K562 (cell line): ENCODE data around the gene FGGY. TPM values are rescaled to one million over a fixed set of nuclear protein-coding genes. Genes with fewer than 3 reads are reported as not detected.
A peak's percentile ranks its signal among the peaks of the same experiment; 100 is the strongest.

Source experiments
- ARID1B ChIP-seq: fragments of 450-650 bp; IDR thresholded peaks from 2 replicates; pipeline ENCODE4 v1.6.1; 2016; ENCODE audit warnings: antibody characterized with exemption, mild to moderate bottlenecking, inconsistent platforms
- ARID3A ChIP-seq: IDR thresholded peaks from 2 replicates; pipeline ENCODE4 v1.6.1; 2012; ENCODE audit warnings: low read depth, low read length, improper control_type of control experiment, borderline replicate concordance
- BHLHE40 ChIP-seq: IDR thresholded peaks from 2 replicates; pipeline ENCODE4 v1.6.1; 2011; ENCODE audit warnings: low read length, improper control_type of control experiment
- CBX2 ChIP-seq: fragments of 200-600 bp; sonication (generic); IDR thresholded peaks from one replicate; pipeline ENCODE4 v1.6.1; 2012; ENCODE audit warnings: mild to moderate bottlenecking, low read length, inconsistent platforms; ENCODE audit not compliant: insufficient read depth, poor library complexity, severe bottlenecking
- DPF2 ChIP-seq: fragments of 450-650 bp; IDR thresholded peaks from 2 replicates; pipeline ENCODE4 v1.6.1; 2016
- ETV1 ChIP-seq: fragments of 450-650 bp; conservative IDR thresholded peaks from 2 replicates; pipeline ENCODE4 v1.6.1; 2016; ENCODE audit warnings: missing genetic modification characterization, control low read depth, low read depth, missing compliant biosample characterization
- ETV5 ChIP-seq: sonication (generic); formaldehyde crosslinking; IDR thresholded peaks from 2 replicates; pipeline ENCODE4 v1.4.0; 2020; ENCODE audit warnings: low read depth, mild to moderate bottlenecking, missing genetic modification reagents
- HDAC2 ChIP-seq: fragments of 450-650 bp; IDR thresholded peaks from 2 replicates; pipeline ENCODE4 v1.6.1; 2016; ENCODE audit warnings: mild to moderate bottlenecking
- JUN ChIP-seq, 2 experiments: sonication (generic) in 1 of 2; formaldehyde crosslinking in 1 of 2; IDR thresholded peaks; 2 replicates each; pipeline versions ENCODE4 v1.6.1 to v1.8.0; 2012 to 2022; ENCODE audit warnings: borderline replicate concordance in 2 of 2, mild to moderate bottlenecking in 2 of 2, improper control_type of control experiment in 1 of 2, low read depth in 1 of 2, low read length in 1 of 2, missing genetic modification reagents in 1 of 2
- KLF10 ChIP-seq: fragments of 250-450 bp; sonication (Bioruptor Pico); IDR thresholded peaks from 2 replicates; pipeline ENCODE4 v1.6.1; 2021; ENCODE audit warnings: matching md5 sums
- KLF16 ChIP-seq: IDR thresholded peaks from 2 replicates; pipeline ENCODE4 v1.6.1; 2016; ENCODE audit warnings: antibody characterized with exemption
- L3MBTL2 ChIP-seq: fragments of 450-650 bp; IDR thresholded peaks from 2 replicates; pipeline ENCODE4 v1.6.1; 2016; ENCODE audit warnings: mild to moderate bottlenecking, moderate library complexity
- MLX ChIP-seq, 2 experiments: fragments of 450-650 bp in 1 of 2; sonication (generic) in 1 of 2; formaldehyde crosslinking; conservative IDR thresholded peaks; 2 replicates each; pipeline versions ENCODE4 v1.4.0 to v1.8.1; 2020 to 2022; ENCODE audit warnings: mild to moderate bottlenecking in 1 of 2, missing genetic modification reagents in 1 of 2
- PHTF2 ChIP-seq: fragments of 250-450 bp; sonication (Bioruptor Pico); IDR thresholded peaks from 2 replicates; pipeline ENCODE4 v1.5.0; 2021; ENCODE audit warnings: mild to moderate bottlenecking
- RBFOX2 ChIP-seq: fragments of 200-400 bp; formaldehyde crosslinking; IDR thresholded peaks from 2 replicates; pipeline ENCODE4 v1.6.1; 2017; ENCODE audit warnings: low read depth, mild to moderate bottlenecking, low read length, moderate library complexity
- TARDBP ChIP-seq: fragments of 450-650 bp; IDR thresholded peaks from 2 replicates; pipeline ENCODE4 v1.6.1; 2016
- TCF7L2 ChIP-seq: fragments of 150-350 bp; IDR thresholded peaks from 2 replicates; pipeline ENCODE4 v1.6.1; 2016; ENCODE audit warnings: low read depth, mild to moderate bottlenecking, low read length, moderate library complexity
- TRIM28 ChIP-seq: fragments of 450-650 bp; IDR thresholded peaks from 2 replicates; pipeline ENCODE4 v1.6.1; 2017
- TSC22D4 ChIP-seq: fragments of 450-650 bp; IDR thresholded peaks from 2 replicates; pipeline ENCODE4 v1.6.1; 2016; ENCODE audit warnings: missing genetic modification characterization, missing biosample characterization, control low read depth
- ZBTB1 ChIP-seq: sonication (generic); formaldehyde crosslinking; IDR thresholded peaks from 2 replicates; pipeline ENCODE4 v1.8.1; 2023; ENCODE audit warnings: missing genetic modification reagents, low read depth, mild to moderate bottlenecking, borderline replicate concordance
- ZFP30 ChIP-seq: fragments of 250-450 bp; sonication (Bioruptor Pico); IDR thresholded peaks from 2 replicates; pipeline ENCODE4 v1.8.0; 2022; ENCODE audit warnings: moderate library complexity, mild to moderate bottlenecking, inconsistent platforms, borderline replicate concordance
- ZFX ChIP-seq: sonication (generic); formaldehyde crosslinking; IDR thresholded peaks from 2 replicates; pipeline ENCODE4 v1.8.0; 2022; ENCODE audit warnings: mild to moderate bottlenecking, missing genetic modification reagents, moderate library complexity
- ZKSCAN1 ChIP-seq: fragments of 150-350 bp; IDR thresholded peaks from 2 replicates; pipeline ENCODE4 v1.6.1; 2016; ENCODE audit warnings: low read depth, low read length
- ZKSCAN8 ChIP-seq: fragments of 200-800 bp; sonication (Bioruptor generic); IDR thresholded peaks from 2 replicates; pipeline ENCODE4 v1.6.1; 2016; ENCODE audit warnings: missing genetic modification characterization, missing compliant biosample characterization
- ZNF175 ChIP-seq: fragments of 200-800 bp; sonication (Bioruptor generic); IDR thresholded peaks from 2 replicates; pipeline ENCODE4 v1.6.1; 2016; ENCODE audit warnings: low read depth, mild to moderate bottlenecking, missing genetic modification characterization, missing compliant biosample characterization
- ZNF23 ChIP-seq: fragments of 250-450 bp; sonication (Bioruptor Pico); IDR thresholded peaks from 2 replicates; pipeline ENCODE4 v1.4.0; 2020; ENCODE audit warnings: mild to moderate bottlenecking
- polyA plus RNA-seq, 8 experiments: library from polyadenylated mRNA; depleted of rRNA in 4 of 8; stranded (reverse) in 5 of 8; unstranded in 3 of 8; fragments of >200 nt; fragmentation: Nextera tagmentation in 2 of 8; fragmentation: Illumina TruSeq in 1 of 8; extraction: Ambion mirVana in 2 of 8; extraction: Trizol in 1 of 8; gene quantifications; 2 replicates each; pipeline versions ENCODE4 v1.2.1 to v1.2.3, GENCODE V29; 2011 to 2014; ENCODE audit warnings: inconsistent platforms in 1 of 8, missing spikeins in 1 of 8
- total RNA-seq, 7 experiments: library from RNA; depleted of rRNA in 6 of 7; stranded (reverse); fragments of >200 nt in 6 of 7; fragmentation: Illumina TruSeq in 2 of 7; extraction: Trizol in 2 of 7; gene quantifications; 2 replicates each; pipeline versions ENCODE4 v1.2.1 to v1.2.3, GENCODE V29; 2011 to 2021; ENCODE audit warnings: low replicate concordance in 1 of 7

The FGGY gene
- total and polyA plus RNA-seq, 9 of the 15 experiments (the other 6 are each of a cell fraction or from before 2014, with no cell fraction given), result 9.7 to 19.2 (median 12.6) TPM

- TF ChIP-seq ZBTB1 (CRISPR knock-in tag) (no peak), DPF2 (no peak), ZFP30 (CRISPR knock-in tag) (no peak), BHLHE40 (peak; percentile 68; the same call in 1 of the 2 replicates), ZNF175 (peak; percentile 87), ZKSCAN1 (no peak), TSC22D4 (tag) (no peak), ZFX (CRISPR knock-in tag) (no peak), TRIM28 (no peak), ARID3A (peak; percentile 32; the same call in 1 of the 2 replicates), ETV1 (tag) (no peak), TARDBP (no peak), ZNF23 (CRISPR knock-in tag) (no peak), MLX (CRISPR knock-in tag; conservative IDR thresholded peaks at IDR 0.05) (no peak), ARID1B (peak; percentile 62; the same call in 1 of the 2 replicates), CBX2 (no peak), ETV5 (CRISPR knock-in tag) (no peak), L3MBTL2 (peak; percentile 52; the same call in 1 of the 2 replicates), TCF7L2 (no peak), KLF10 (no peak), JUN (IDR thresholded peaks at IDR 0.05; ENCODE audit: borderline replicate concordance, low read depth, low read length) (0 out of 2 replicates have a peak, but pooled peaks have one; percentile 16), JUN (CRISPR knock-in tag; IDR thresholded peaks at IDR 0.05; ENCODE audit: borderline replicate concordance) (no peak), HDAC2 (no peak; the same call in 1 of the 2 replicates), KLF16 (no peak), ZKSCAN8 (peak; percentile 65; the same call in 1 of the 2 replicates), PHTF2 (CRISPR knock-in tag) (no peak), RBFOX2 (no peak)
Observed at GRCh38 chr1:59446257-59446901, 149.5 kb downstream of the FGGY start (continued).
